ENCODE data around the gene PFKFB3. TPM values are rescaled to one million over a fixed set of nuclear protein-coding genes. Genes with fewer than 3 reads are reported as not detected.

The PFKFB3 gene
- total RNA-seq, 4 donors from 2014 or later, result 29.6 to 78.3 (median 38.4) TPM

GRCh38 chr10:6274484-6274883 lies 71.8 kb downstream of the PFKFB3 start:
- peaks cover 0 to 14% (median 0%) of the 10 kb centered on the region in 3 donors for H3K4me1 ChIP-seq
- H3K36me3 ChIP-seq, result no peaks in the 10 kb centered on the region
- no peak for TF ChIP-seq CTCF (IDR thresholded peaks at IDR 0.05)
- no peak for TF ChIP-seq POLR2A (IDR thresholded peaks at IDR 0.05)
- TF ChIP-seq EP300 (IDR thresholded peaks at IDR 0.05), result no peak
- no peak for TF ChIP-seq POLR2AphosphoS5 (IDR thresholded peaks at IDR 0.05)
- no peak for ATAC-seq
- H3K27me3 ChIP-seq, result no peaks in the 10 kb centered on the region
- 86 to 92% methylated on average over 4 to 6 of the region's 7 CpGs for WGBS, 2 donors (ENCODE audit: low coverage in 1 of 2)
- no peaks in the 10 kb centered on the region for H3K9me3 ChIP-seq
- H3K27ac ChIP-seq, result peak overlapping the region in 2 of 4 donors; percentile 57 to 66
- no peak overlapping the region for H3K4me3 ChIP-seq

- Histone ChIP-seq H3K27ac (peak overlapping the region in 3 of 4 donors; percentile 57 to 67 (median 66)), H3K9me3 (no peaks in the 10 kb centered on the region), H3K27me3 (no peaks in the 10 kb centered on the region), H3K4me3 (no peak overlapping the region), H3K4me1 (peaks cover 0 to 14% (median 0%) of the 10 kb centered on the region in 3 donors), H3K36me3 (no peaks in the 10 kb centered on the region)
- peak; percentile 94 for ATAC-seq
- WGBS, 2 donors (ENCODE audit: low coverage in 1 of 2), result 68 to 71% methylated on average over 5 to 7 of the region's 29 CpGs
- no peak for TF ChIP-seq POLR2A (IDR thresholded peaks at IDR 0.05)
- TF ChIP-seq POLR2AphosphoS5 (IDR thresholded peaks at IDR 0.05), result peak; percentile 87
- no peak for TF ChIP-seq EP300 (IDR thresholded peaks at IDR 0.05)
- peak in 1 of 4 experiments; percentile 7 for TF ChIP-seq CTCF (IDR thresholded peaks at IDR 0.05)
Measured at GRCh38 chr10:6275022-6275997, 72.6 kb downstream of the PFKFB3 start.

- no peaks in the 10 kb centered on the region for H3K36me3 ChIP-seq
- no peak overlapping the region for H3K4me3 ChIP-seq
- no peak for ATAC-seq
- H3K27me3 ChIP-seq, result no peaks in the 10 kb centered on the region
- no peak for TF ChIP-seq EP300 (IDR thresholded peaks at IDR 0.05)
- no peak for TF ChIP-seq CTCF (IDR thresholded peaks at IDR 0.05)
- no peak for TF ChIP-seq POLR2AphosphoS5 (IDR thresholded peaks at IDR 0.05)
- no peak for TF ChIP-seq POLR2A (IDR thresholded peaks at IDR 0.05)
- no peak overlapping the region for H3K27ac ChIP-seq
- H3K9me3 ChIP-seq, result no peaks in the 10 kb centered on the region
- H3K4me1 ChIP-seq, result peaks cover 0 to 14% (median 0%) of the 10 kb centered on the region in 3 donors
- 92 to 94% methylated on average over 2 of the region's 2 CpGs for WGBS, 2 donors (ENCODE audit: low coverage in 1 of 2)
Measured at GRCh38 chr10:6276356-6276755, 73.6 kb downstream of the PFKFB3 start.

- Histone ChIP-seq H3K27ac (no peak overlapping the region), H3K9me3 (no peaks in the 10 kb centered on the region), H3K36me3 (no peaks in the 10 kb centered on the region), H3K4me1 (peaks cover 0 to 8% (median 0%) of the 10 kb centered on the region in 3 donors), H3K27me3 (no peaks in the 10 kb centered on the region), H3K4me3 (no peak overlapping the region)
- no peak for ATAC-seq
- 62 to 70% methylated on average over 2 to 5 of the region's 9 CpGs for WGBS, 2 donors (ENCODE audit: low coverage in 1 of 2)
- TF ChIP-seq POLR2A (IDR thresholded peaks at IDR 0.05) (no peak), EP300 (IDR thresholded peaks at IDR 0.05) (no peak), CTCF (IDR thresholded peaks at IDR 0.05) (no peak), POLR2AphosphoS5 (IDR thresholded peaks at IDR 0.05) (no peak)
Measured at GRCh38 chr10:6278519-6279120, 75.9 kb downstream of the PFKFB3 start.

Measured in gastroesophageal sphincter (tissue), 4 donors.